Ishikawa (cell line): Measurements from ENCODE around the gene NR1H2.

Source experiments
- FOXM1 ChIP-seq: IDR thresholded peaks from 2 replicates; pipeline ENCODE4 v1.6.1; 2012; ENCODE audit warnings: low read depth, borderline replicate concordance
- TAF1 ChIP-seq: IDR thresholded peaks from 2 replicates; pipeline ENCODE4 v1.6.1; 2012; ENCODE audit warnings: low read depth, mild to moderate bottlenecking
- TCF12 ChIP-seq: IDR thresholded peaks from 2 replicates; pipeline ENCODE4 v1.6.1; 2012; ENCODE audit warnings: low read depth
- TEAD4 ChIP-seq: IDR thresholded peaks from 2 replicates; pipeline ENCODE4 v1.6.1; 2012

- no peak for TF ChIP-seq TCF12
- TF ChIP-seq TEAD4 = no peak
- no peak for TF ChIP-seq TAF1
- TF ChIP-seq FOXM1 = no peak
These were observed 39.4 kb downstream of the NR1H2 start for GRCh38 chr19:50415661-50416033.
